GM12878 (cell line): ENCODE data around the gene LTB4R2. TPM values are rescaled to one million over a fixed set of nuclear protein-coding genes. Genes with fewer than 3 reads are reported as not detected.

ENCODE experiments used
- ATAC-seq: fragments of 200-7000 bp; cut with Tn5 transposase; 3 replicates; pipeline ENCODE4 v1.9.1; 2020; ENCODE audit warnings: mild to moderate bottlenecking, moderate library complexity
- BruUV-seq: library from RNA; stranded (reverse); fragments of 400-500 nt; replicated peaks from 2 replicates; lab custom pipeline; 2021; lab: Mats Ljungman, UMichigan
- CTCF ChIA-PET: fragments of 300-600 bp; sonication (Branson Sonifier 250); formaldehyde crosslinking; extraction: SDS; loops from one replicate; lab custom pipeline; 2021; ENCODE audit warnings: inconsistent platforms; lab: Yijun Ruan, JAX
- POLR2A ChIA-PET: fragments of 350-600 bp; formaldehyde crosslinking; extraction: SDS; loops from one replicate; lab custom pipeline; 2021; ENCODE audit warnings: inconsistent platforms; lab: Charles Lee
- RAD21 ChIA-PET: fragments of 300-600 bp; sonication (Branson Sonifier 250); formaldehyde crosslinking; loops from one replicate; lab custom pipeline; 2023; ENCODE audit warnings: antibody characterized with exemption; ENCODE audit not compliant: unreplicated experiment; lab: Charles Lee
- SMC1A ChIA-PET: fragments of 300-600 bp; sonication (Branson Sonifier 250); formaldehyde crosslinking; loops from one replicate; lab custom pipeline; 2023; ENCODE audit not compliant: unreplicated experiment, uncharacterized antibody; lab: Charles Lee
- DNase-seq: peaks from one replicate; pipeline ENCODE4 v3.0.0-alpha.2; 2011; ENCODE audit warnings: low read depth, low spot score
- FAIRE-seq: peaks from 3 replicates; lab custom pipeline; 2011; peaks lifted over from hg19 to GRCh38; lab: Jason Lieb, UNC
- H2AFZ ChIP-seq: 2 replicates; pipeline ENCODE4 v1.6.0; 2011; ENCODE audit warnings: low read depth, low read length, control low read depth; ENCODE audit not compliant: control insufficient read depth
- H3K27ac ChIP-seq: 2 replicates; pipeline ENCODE4 v1.5.1; 2011; ENCODE audit warnings: control low read depth; ENCODE audit not compliant: control insufficient read depth, insufficient read depth
- H3K27me3 ChIP-seq, 2 experiments: replicated peaks in 1 of 2; 2 replicates each; pipeline versions ENCODE4 v1.6.0 to v1.6.1; 2011; ENCODE audit warnings: low read length in 1 of 2; ENCODE audit not compliant: control insufficient read depth in 2 of 2, insufficient read depth in 2 of 2
- H3K36me3 ChIP-seq, 2 experiments: 2 replicates each; pipeline ENCODE4 v1.5.1; 2011; ENCODE audit warnings: low read length in 1 of 2; ENCODE audit not compliant: control insufficient read depth in 2 of 2, insufficient read depth in 2 of 2
- H3K4me1 ChIP-seq: 2 replicates; pipeline ENCODE4 v1.6.1; 2011; ENCODE audit warnings: mild to moderate bottlenecking, low read length, moderate library complexity, mixed read lengths; ENCODE audit not compliant: control insufficient read depth, insufficient read depth
- H3K4me2 ChIP-seq: 2 replicates; pipeline ENCODE4 v1.6.0; 2011; ENCODE audit warnings: control low read depth; ENCODE audit not compliant: control insufficient read depth, insufficient read depth
- H3K4me3 ChIP-seq: fragments of 200-600 bp; sonication (generic); 2 replicates; pipeline ENCODE4 v1.5.1; 2016
- H3K79me2 ChIP-seq: 2 replicates; pipeline ENCODE4 v1.6.0; 2011; ENCODE audit warnings: low read length; ENCODE audit not compliant: control insufficient read depth, insufficient read depth
- H3K9ac ChIP-seq: 2 replicates; pipeline ENCODE4 v1.8.0; 2011; ENCODE audit warnings: low read length, control low read depth, mixed read lengths; ENCODE audit not compliant: control insufficient read depth, insufficient read depth
- H3K9me3 ChIP-seq: replicated peaks from 3 replicates; pipeline ENCODE4 v1.5.1; 2011; ENCODE audit warnings: mild to moderate bottlenecking, low read length; ENCODE audit not compliant: control insufficient read depth, insufficient read depth
- H4K20me1 ChIP-seq: 2 replicates; pipeline ENCODE4 v1.6.0; 2011; ENCODE audit not compliant: control insufficient read depth, insufficient read depth
- CREB1 ChIP-seq: IDR thresholded peaks from 2 replicates; pipeline ENCODE4 v1.6.1; 2012; ENCODE audit warnings: low read depth, mild to moderate bottlenecking, inconsistent platforms
- CREM ChIP-seq: IDR thresholded peaks from 2 replicates; pipeline ENCODE4 v1.6.1; 2014; ENCODE audit warnings: antibody characterized with exemption, low read depth
- EED ChIP-seq: sonication (generic); IDR thresholded peaks from 2 replicates; pipeline ENCODE4 v1.6.1; 2016; ENCODE audit warnings: antibody characterized with exemption, low read depth
- HDAC6 ChIP-seq: fragments of 200-600 bp; sonication (generic); IDR thresholded peaks from one replicate; pipeline ENCODE4 v1.8.0; 2017; ENCODE audit warnings: antibody characterized with exemption; ENCODE audit not compliant: unreplicated experiment
- NFYB ChIP-seq: IDR thresholded peaks from 2 replicates; pipeline ENCODE4 v1.6.1; 2011; ENCODE audit warnings: low read depth, mild to moderate bottlenecking, low read length, improper control_type of control experiment, moderate library complexity; ENCODE audit not compliant: insufficient read depth
- NR2F1 ChIP-seq: fragments of 450-650 bp; conservative IDR thresholded peaks from 2 replicates; pipeline ENCODE4 v1.6.1; 2017; ENCODE audit warnings: mild to moderate bottlenecking
- RAD21 ChIP-seq: IDR thresholded peaks from 2 replicates; pipeline ENCODE4 v1.6.1; 2011; ENCODE audit warnings: mild to moderate bottlenecking, low read depth, low read length, moderate library complexity; ENCODE audit not compliant: insufficient read depth
- SMARCA5 ChIP-seq: fragments of 450-650 bp; IDR thresholded peaks from 2 replicates; pipeline ENCODE4 v1.6.1; 2017; ENCODE audit warnings: mild to moderate bottlenecking
- TCF12 ChIP-seq: IDR thresholded peaks from 2 replicates; pipeline ENCODE4 v1.6.1; 2011; ENCODE audit warnings: low read depth, mild to moderate bottlenecking, low read length
- WGBS: methylation state at CpG from one replicate; pipeline ENCODE4 v1.1.6; 2016; ENCODE audit warnings: low lambda C conversion rate; ENCODE audit not compliant: insufficient replicate concordance, insufficient coverage; ENCODE audit errors: missing lambda C conversion rate; 5-methylcytosine and 5-hydroxymethylcytosine counted together
- in situ Hi-C: fragments of 300-500 bp; cut with MboI; formaldehyde crosslinking; loops from 9 replicates; pipeline ENCODE4 v1.14.3; 2018; ENCODE audit warnings: mixed read lengths
- intact Hi-C: fragments of 100-400 bp; cut with micrococcal nuclease; formaldehyde crosslinking; loops from one replicate; pipeline ENCODE4 v1.14.2; 2022; ENCODE audit not compliant: unreplicated experiment
- polyA plus RNA-seq, 11 experiments: library from polyadenylated mRNA; depleted of rRNA in 4 of 11; unstranded in 6 of 11; stranded (reverse) in 5 of 11; fragments of >200 nt; fragmentation: Nextera tagmentation in 4 of 11; fragmentation: Illumina TruSeq in 1 of 11; extraction: Ambion mirVana in 4 of 11; extraction: Trizol in 1 of 11; gene quantifications; 1 replicate in 1 of 11; 2 replicates in 10 of 11; pipeline versions ENCODE4 v1.2.1 to v1.2.3, GENCODE V29; 2011 to 2016; ENCODE audit warnings: inconsistent platforms in 2 of 11, missing spikeins in 2 of 11, low read depth in 1 of 11
- total RNA-seq, 4 experiments: library from RNA; depleted of rRNA in 3 of 4; stranded (reverse); fragments of >200 nt in 3 of 4; fragmentation: Illumina TruSeq in 1 of 4; extraction: Trizol in 1 of 4; gene quantifications; 2 replicates each; pipeline versions ENCODE4 v1.2.1 to v1.2.3, GENCODE V29; 2013 to 2021
- TF ChIP-seq, protein P1 (sequence below): fragments of 450-650 bp; IDR thresholded peaks from 2 replicates; pipeline ENCODE4 v1.6.1; 2014; ENCODE audit warnings: mild to moderate bottlenecking

Gene LTB4R2
- total and polyA plus RNA-seq, 10 of the 15 experiments (the other 5 are each of a cell fraction or from before 2014, with no cell fraction given) = 0.06 to 16.0 (median 2.6) TPM

DNA sequence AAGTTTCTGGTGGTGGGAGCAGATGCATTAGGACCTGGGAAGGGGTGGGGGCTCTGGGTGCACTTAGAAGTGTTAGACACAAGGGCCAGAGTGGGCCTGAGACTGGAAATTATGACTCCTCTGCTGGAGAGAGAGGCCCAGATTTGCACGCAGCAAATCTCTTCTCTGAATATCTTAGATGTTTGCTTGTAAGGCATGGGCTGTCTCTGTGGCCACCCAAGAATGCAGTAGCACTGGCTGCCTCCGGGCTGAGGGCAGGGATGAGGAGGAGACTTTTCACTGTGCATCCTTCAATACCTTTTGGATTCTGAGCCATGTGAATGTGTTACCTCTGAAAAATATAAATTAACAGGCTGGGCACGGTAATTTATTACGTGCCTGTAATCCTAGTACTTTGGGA, 24.6 kb upstream of the LTB4R2 start:
- no peak overlapping the region for H3K4me3 ChIP-seq
- peaks cover 11% of the 10 kb centered on the region for H3K4me1 ChIP-seq
- H2AFZ ChIP-seq = no peak overlapping the region
- TF ChIP-seq TCF12 (no peak), EED (no peak), NR2F1 (no peak), HDAC6 (no peak), CREB1 (no peak), SMARCA5 (no peak), RAD21 (no peak), CREM (no peak), NFYB (no peak)
- TF ChIP-seq, protein P1, sequence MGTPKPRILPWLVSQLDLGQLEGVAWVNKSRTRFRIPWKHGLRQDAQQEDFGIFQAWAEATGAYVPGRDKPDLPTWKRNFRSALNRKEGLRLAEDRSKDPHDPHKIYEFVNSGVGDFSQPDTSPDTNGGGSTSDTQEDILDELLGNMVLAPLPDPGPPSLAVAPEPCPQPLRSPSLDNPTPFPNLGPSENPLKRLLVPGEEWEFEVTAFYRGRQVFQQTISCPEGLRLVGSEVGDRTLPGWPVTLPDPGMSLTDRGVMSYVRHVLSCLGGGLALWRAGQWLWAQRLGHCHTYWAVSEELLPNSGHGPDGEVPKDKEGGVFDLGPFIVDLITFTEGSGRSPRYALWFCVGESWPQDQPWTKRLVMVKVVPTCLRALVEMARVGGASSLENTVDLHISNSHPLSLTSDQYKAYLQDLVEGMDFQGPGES = no peak
- no peak overlapping the region for H3K4me2 ChIP-seq
- SMC1A ChIA-PET = interaction anchor here (1.9 kb wide), 1 partner anchor 11 kb away, joined by 5 read pairs; no protein-coding TSS in a partner anchor
- intact Hi-C loops = no loop called here
- POLR2A ChIA-PET = interaction anchor here (0.5 kb wide), 1 partner anchor 40 kb away, joined by 6 read pairs; no protein-coding TSS in a partner anchor
- H3K36me3 ChIP-seq = peaks cover 4 to 5% of the 10 kb centered on the region in 2 experiments; a peak in 3 of 4 replicates
- CTCF ChIA-PET = interaction anchor here (17.1 kb wide), 1 partner anchor 40 kb away, joined by 266 read pairs; the partner anchor contains the start of gene TINF2
- RAD21 ChIA-PET = interaction anchor here (1.5 kb wide), 1 partner anchor 43 kb away, joined by 4 read pairs; the partner anchor contains the start of gene TINF2
- no peak for DNase-seq
- no TSS peak for BruUV-seq
- no peak overlapping the region for H3K27ac ChIP-seq
- FAIRE-seq = no peak
- no peaks in the 10 kb centered on the region for H3K9me3 ChIP-seq
- no peak overlapping the region for H3K9ac ChIP-seq
- no peaks in the 10 kb centered on the region for H3K79me2 ChIP-seq
- WGBS = 81% methylated on average over 4 of the region's 4 CpGs
- in situ Hi-C loops = no loop called here
- no peaks in the 10 kb centered on the region for H3K27me3 ChIP-seq
- no peak for ATAC-seq
- H4K20me1 ChIP-seq = no peaks in the 10 kb centered on the region
